ENCODE results near the gene FAM3A.
"Not testable (repeated sequence)": the region's sequence is repeated elsewhere in the genome, so short reads cannot be mapped to it uniquely, and the experiment has no call there.

FAM3A gene

DNA sequence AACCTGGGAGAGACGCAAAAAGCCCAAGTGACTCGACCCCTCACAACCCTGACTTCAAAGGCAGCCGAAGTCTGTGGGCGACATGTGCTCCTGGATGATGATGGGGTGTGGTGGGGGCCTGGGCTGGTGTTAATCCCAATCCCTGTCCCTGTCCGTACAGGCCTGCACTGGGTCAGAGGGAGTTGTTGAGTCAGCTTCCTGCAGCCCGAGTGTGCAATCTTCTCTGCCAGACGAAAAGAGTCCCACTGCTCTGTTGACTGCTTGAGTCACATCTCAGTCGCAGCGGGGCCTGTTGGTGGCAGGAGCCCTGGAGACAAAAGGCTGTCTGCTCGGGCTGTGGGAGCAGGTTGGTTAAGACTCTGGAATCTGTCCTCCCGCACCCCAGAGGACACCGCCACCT, 10.3 kb downstream of the FAM3A start:
- no peak for DNase-seq (ENCODE audit: low read depth in 2 of 2, low spot score in 1 of 2)

DNA sequence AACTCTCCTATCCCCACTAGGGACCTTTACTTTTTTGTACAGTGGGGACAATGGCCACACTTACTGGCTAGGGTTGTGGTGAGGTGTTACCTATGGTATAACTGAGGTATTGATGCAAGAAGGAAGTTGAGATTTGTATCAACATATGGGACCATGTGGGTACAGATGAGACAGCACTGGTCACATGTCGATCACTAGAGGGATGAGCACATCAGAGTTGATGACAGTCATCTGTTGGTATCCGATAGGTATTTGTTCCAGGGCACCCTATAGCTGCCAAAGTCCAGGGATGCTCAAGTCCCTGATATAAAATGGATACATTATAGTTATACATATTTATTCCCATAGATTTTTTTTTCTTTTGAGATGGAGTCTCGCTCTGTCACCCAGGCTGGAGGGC, 13.0 kb downstream of the FAM3A start:
- DNase-seq (ENCODE audit: low read depth in 2 of 2, low spot score in 1 of 2), result no peak

DNA sequence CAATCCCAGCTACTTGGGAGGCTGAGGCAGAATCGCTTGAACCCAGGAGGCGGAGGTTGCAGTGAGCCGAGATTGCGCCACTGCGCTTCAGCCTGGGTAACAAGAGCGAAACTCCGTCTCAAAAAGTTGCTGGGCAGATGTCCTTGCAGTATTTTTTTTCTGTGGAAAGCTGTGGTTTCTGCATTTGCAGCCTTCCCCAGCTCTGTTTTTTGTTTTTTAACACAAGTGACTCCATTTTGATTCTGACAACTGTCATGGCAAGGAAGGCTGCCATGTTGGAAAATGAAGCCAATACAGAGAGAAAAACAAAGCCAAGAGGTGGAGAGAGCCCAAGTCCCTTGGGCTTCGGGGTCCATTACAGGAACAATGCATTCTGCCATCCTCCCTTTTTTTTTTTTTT, 13.9 kb downstream of the FAM3A start:
- DNase-seq (ENCODE audit: low read depth in 2 of 2, low spot score in 1 of 2), result no peak

DNA sequence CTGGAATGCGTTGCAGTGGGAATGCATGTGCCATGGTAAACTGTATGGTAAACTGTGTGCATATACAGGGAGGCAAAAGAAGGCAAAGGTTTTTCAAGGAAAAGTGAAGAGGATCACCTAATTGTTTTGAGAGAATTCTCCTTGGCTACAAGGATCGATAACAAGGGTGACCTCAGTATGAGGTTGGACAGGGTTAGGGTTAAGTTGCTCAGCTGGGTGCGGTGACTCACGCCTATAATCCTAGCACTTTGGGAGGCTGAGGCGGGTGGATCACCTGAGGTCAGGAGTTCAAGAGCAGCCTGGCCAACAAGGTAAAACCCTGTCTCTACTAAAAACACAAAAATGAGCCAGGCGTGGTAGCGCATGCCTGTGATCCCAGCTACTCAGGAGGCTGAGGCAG, 14.6 kb downstream of the FAM3A start:
- DNase-seq (ENCODE audit: low read depth in 2 of 2, low spot score in 1 of 2), result not testable (repeated sequence)

DNA sequence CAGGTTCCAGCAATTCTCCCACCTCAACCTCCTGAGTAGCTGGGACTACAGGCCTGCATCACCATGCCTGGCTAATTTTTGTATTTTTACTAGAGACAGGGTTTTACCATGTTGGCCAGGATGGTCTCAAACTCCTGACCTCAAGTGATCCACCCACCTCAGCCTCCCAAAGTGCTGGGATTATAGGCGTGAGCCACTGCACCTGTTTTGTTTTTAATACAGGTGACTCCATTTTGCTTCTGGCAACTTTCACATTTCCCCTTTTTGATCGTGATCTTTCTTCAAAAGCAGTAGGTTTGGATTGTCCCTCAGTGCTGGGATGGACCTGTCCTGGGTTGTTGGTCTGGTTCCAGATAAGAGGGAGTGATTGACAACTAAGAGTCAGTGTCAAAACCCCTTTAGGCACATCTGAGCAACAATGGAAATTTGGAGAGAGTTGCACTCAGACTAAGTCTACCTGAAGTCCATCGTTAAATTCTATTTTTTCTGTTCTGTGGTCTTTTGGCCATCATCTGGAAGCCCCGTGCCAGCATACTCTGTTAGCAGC, 19.4 kb downstream of the FAM3A start:
- DNase-seq (ENCODE audit: low read depth in 2 of 2, low spot score in 1 of 2), result not testable (repeated sequence)

DNA sequence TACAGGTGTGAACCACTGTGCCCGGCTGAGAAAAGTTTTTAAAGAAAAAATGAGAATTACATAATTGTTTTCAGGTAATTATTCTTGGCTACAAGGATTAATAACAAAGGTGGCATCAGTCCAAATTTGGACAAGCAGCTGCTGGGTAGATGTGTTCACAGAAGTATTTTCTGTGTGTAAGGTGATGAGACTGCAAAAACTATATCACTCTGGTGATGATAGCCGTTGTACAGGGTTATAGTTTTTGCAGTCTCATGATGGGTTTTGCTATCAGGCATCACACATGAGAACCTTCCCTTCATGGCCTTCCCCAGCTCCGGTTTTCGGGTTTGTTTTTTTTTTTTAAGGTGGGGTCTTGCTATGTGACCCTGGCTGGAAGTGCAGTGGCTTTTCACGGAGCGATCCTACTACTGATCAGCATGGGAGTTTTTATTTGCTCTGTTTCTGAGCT, 20.5 kb downstream of the FAM3A start:
- no peak for DNase-seq (ENCODE audit: low read depth in 2 of 2, low spot score in 1 of 2)

DNA sequence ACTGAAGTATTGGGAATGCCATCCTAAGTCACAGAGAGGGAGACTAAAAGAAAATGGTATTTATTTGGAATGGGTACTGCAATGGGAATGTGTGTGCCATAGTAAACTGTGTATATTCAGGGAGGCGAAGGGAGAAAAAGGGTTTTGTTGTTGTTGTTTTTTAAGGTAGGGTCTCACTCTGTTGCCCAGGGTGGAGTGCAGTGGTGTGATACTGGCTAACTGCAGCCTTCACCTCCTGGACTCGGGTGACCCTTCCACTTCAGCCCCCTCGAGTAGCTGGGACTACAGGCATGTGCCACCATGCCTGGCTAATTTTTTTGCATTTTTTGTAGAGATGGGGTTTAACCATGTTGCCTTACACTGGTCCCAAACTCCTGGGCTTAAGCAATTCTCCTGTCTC, 21.3 kb downstream of the FAM3A start:
- DNase-seq (ENCODE audit: low read depth in 2 of 2, low spot score in 1 of 2), result no peak

DNA sequence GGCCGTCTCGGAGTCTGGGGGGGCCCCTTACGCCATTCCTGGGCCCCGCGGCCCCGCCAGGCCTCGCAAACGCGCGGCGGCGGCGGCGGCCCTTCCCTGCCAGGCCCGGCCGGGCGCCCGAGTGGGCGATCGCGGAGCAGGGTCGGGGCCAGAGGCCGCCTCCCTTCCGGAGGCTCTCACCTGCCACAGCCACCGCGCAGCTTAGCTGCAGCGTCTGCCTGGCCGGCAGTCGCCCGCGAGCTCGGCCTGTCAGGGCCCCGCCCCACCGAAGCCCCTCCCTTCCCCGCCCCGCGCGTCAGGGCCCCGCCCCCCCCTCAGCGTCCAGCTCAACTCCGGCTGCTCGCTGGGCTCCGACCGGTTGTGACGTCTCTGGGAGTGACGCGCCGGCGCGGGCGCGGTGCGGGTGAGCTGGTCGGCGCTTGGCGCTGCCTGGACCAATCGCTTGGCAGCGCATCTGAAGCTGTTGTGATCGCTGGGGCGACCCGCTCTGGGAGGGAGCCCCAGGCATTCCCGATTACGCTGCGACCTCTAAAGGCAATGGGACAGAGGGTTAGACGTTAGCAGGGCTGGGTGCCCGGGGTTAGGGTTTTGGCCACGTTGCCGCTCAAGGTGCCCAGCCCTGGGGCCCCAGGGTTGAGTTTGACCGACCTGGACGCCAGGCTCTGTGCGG, 25.5 kb downstream of the FAM3A start, which contains the start of gene SLC10A3:
TSS of gene SLC10A3 (minus strand) at position 216 of the 670 bp plus-strand sequence. CDS start 1,689 bp downstream, outside the sequence.
- peak; percentile 60 to 78 for DNase-seq (ENCODE audit: low read depth in 2 of 2, low spot score in 1 of 2)

DNA sequence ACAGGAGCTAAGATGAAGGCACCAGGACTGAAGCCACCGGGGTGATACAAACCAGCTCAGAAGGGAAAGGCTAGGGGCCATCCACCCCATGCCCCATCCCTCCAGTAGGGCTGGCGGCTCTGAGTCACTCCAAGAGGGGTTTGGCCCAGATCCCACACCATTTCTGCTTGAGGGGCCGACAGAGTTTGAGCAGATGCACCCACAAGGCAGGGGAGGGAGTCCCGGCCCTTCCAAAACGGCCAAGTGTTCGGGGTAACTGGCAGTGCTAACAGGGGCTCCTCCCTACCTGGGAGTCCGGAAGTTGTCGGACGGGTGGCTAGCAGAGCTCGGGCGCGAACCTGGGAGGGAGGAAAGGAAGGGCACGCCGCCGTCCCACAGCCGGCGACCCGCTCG, 26.0 kb downstream of the FAM3A start:
- no peak for DNase-seq (ENCODE audit: low read depth in 2 of 2, low spot score in 1 of 2)

DNA sequence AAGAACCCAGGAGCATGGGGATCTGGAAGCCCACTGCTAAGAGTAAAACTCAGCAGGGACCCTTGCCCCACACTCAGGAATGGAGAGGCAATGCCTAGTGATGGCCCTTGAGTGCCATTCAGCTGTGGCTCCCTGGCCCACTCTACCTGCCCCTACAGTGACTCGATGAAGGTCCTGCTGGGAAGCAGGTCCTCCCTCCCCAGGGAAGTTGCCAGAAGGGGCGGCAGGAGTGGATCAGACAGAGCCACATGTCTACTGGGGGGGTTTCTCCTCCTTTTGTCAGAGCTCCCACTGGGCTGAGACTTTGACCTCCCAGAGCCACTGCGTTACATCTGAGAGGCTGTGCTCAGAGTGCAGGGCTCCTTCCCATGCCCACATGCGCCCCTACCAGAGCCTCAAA, 26.9 kb downstream of the FAM3A start:
- DNase-seq (ENCODE audit: low read depth in 2 of 2, low spot score in 1 of 2), result no peak

DNA sequence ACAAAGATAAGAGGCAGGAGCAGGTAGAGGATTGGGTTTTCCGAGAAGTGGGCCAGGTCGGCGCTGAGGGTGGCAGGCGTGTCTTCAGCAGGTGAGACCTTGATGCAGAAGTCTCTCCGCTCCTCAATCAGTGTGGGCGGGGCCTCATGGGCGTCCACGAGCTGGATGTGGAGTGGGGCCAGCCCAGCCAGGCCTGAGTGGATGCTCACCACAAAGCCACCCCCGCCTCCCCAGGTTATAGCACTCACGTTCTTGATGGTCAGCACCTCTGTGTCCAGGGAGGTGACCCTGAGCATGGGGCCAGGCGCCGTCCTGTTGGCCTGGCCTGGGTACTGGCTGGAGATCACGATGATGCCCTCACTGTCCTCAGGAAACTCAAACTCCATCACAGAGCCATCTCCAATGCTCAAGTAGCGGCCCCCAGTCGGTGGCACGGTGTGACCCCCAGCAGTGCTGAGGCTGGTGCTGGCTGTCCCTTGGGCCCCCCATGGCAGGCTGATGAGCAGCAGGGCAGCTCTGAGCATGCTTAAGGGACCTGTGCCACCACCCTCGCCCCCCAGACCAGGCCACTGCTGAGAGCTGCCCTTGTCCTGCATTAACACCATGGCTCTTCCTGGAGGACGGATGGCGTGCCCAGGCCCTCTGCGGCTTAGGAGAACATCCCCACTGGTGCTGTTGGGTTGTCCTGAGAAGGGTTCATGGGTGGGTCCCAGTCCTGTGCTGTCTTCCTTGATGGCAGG, 27.5 kb downstream of the FAM3A start:
- no peak for DNase-seq (ENCODE audit: low read depth in 2 of 2, low spot score in 1 of 2)

DNA sequence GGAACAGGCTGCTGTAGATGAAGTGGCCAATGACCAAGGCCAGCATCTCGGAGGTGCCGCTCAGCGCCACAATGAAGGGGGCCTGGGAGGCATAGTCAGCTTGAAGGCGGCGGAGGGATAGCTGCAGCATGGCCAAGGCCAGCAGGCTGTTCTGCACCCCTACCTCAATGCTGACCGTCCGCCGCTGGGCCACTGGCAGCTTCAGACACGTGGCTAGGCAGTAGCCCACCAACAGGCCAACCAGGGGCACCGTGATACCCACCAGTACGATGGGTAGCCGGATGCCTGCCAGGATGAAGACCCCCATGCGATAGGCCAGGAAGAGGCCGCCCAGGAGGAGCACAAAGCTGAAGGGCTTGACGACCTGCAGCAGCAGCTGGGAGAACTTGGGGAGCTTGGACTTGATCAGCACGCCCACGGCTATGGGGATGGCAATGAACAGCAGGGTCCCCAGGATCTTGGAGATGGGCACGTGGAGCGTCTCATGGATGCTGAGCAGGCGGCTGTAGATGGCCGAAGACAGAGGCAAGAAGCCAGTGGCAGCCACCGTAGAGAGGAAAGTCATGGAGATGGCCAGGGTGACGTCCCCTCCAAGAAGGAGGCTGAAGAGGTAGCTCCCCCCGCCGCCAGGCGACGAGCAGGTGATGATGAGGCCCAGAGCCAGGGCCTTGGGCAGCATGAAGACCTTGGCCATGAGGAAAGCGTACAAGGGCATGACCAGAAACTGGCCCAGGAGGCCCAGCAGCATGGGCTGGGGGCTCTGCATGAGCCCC, 28.3 kb downstream of the FAM3A start:
- no peak for DNase-seq (ENCODE audit: low read depth in 2 of 2, low spot score in 1 of 2)

DNA sequence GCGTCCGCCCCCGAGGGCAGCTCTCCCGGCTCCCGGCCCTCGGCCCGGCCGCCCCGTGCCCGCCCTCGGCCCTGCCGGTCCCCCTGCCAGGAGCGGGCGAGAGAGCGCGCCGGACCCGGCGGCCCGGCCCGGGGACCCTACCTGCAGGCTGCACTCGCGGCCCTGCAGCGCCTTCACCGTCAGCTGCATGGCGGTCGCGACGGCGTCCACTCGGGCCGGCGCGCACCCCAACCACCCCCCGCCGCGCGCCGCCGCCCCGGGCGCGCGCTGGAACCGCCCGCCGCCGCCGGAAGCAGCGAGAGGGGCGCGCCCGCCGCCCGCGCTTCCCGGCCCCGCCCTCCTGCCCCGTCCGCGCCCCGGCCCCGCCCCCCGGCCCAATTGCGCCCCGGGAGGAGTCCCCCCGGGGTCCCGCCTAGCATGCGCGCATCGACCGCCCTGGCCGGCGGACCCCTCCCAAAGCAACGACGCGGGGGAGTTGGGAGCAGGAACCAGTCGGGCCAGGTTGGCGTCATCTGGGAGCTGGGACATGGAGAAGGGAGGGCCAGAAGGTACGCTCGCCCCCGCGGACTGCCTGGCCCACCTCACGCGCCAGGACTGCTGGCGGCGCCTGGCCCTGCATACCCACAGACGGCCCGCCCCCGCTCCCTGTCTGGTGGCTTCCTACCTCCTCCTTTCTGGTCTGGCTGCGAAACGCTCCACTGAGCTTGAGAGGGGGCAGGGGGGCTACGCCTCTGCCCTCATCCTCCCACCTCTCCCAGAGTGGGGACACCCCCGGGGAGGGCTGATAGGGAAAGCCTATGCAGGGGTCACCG, 29.4 kb downstream of the FAM3A start, which contains the start of gene UBL4A:
TSS of gene UBL4A (minus strand) at position 220 of the 812 bp plus-strand sequence. CDS start at position 189, 31 bp downstream.
- peak in 1 of 2 donors; percentile 43 for DNase-seq (ENCODE audit: low read depth in 2 of 2, low spot score in 1 of 2)

DNA sequence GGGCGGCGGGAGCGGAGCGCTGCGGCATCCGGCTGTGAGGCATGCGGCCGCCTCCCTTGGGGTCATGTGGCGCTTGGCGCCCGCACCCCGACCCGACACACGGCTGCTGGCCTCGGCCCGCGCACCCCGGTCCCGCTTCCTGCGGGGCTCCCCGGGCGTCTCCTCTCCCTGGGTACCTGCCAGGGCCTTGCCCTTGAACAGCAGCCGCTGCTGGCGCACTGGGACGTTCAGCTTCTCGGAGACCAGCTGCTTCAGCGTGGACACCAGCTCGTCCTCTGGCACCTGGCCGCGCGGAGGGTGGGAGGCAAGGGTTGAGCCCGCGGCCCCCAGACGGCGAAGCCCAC, 30.0 kb downstream of the FAM3A start:
- DNase-seq (ENCODE audit: low read depth in 2 of 2, low spot score in 1 of 2), result no peak

DNA sequence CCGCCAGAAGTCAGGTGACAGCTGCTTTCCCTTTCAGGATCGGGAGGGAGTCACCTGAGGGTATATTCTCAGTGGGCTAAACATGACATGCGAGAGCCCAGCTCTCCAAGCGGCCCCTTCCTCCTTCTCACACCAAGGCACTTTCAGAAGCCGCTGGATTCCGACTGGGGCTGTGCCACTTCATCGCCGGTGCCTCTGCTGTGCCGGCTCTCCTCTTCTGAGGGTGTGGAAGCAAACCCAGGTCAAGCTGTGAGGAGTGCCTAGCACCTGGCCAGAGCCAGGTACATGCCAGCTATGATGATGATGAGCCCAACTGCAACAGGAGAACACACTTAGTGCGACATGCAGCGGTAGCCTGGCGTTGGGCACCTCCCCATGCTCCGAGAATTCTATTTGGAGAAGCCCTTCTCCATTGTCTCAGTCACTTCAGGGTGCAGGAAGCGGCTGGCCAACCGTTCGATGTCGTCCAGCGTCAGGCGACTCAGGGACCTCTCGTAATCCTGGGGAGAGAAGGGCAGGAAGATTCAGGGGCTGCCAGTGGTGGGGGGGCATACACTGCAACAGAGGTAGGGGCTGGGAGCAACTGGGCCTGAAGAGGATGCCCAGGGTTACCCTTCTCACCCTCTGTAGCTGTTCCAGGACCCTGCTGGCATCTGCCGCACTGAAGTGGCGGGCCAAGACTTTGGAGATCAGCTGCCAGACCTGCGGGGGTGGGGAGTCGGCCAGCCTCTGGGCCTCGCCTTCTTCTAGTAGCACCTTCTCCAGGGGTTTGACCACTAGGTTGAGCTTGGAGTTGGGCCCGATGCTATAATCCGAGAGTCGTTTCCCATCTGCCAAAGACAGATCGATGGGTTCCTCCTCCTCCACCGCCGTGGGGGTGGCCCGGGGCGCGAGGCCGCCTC, 30.6 kb downstream of the FAM3A start:
- DNase-seq (ENCODE audit: low read depth in 2 of 2, low spot score in 1 of 2), result no peak

DNA sequence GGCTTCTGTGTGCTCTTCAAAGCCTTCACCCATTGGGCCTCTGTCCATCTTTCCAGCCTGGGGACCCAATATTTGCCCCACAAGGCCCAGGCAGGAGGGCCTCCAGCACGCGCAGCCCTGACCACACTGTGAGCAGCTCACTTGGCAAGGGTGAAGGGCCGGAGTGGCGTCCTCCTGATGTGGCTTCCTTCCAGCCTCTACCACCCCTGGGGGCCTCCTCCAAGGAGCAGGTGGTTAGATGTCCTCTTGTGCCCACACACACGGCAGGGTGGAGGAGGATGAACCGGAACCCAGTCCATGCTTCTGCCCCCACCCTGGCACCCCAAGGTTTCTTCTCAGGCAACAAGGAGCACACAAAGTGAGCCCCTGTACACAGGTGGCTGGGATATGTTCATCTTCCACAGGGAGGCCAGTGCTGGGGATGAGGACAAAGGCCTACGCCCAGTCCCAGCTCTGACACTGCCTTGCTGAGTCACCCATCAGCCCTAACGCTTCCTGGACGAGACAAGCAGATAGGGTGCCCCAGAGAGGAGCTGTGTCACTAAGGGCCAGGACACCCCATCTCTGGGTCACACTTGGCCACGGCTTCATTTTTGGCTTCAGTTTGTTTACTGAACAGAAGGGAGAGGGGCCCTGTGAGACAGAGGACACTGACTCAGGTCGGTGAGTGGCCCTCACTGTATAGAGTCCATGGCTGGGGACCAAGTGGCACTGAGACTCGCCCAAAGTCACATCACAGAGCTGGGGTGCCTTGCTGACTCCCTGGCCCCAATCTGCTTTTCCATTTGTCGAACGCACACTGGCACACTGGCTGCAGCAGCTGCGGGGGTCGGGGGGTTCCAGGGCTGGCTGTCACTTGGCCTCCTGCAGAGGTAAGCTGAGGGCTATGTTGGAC, 31.5 kb downstream of the FAM3A start:
- DNase-seq (ENCODE audit: low read depth in 2 of 2, low spot score in 1 of 2), result no peak

DNA sequence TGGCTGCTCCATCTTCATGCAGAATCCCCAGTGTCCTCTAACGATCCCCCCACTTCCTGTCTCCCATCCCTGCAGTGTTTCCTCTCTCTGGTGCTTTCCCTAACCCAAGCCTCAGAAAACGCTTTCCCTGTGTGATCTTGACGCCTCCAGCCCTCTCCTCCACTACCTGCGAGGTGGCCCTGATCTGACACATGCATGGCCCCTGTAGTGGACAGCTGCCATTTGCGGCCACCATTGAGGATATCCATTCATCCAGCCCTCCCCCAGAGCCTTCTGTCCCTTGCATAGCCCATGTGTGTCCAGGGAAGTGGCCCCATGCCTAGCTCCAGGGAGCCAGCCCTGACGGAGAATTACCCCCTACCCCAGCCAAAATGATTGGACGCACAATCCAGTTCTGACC, 32.7 kb downstream of the FAM3A start:
- DNase-seq (ENCODE audit: low read depth in 2 of 2, low spot score in 1 of 2), result no peak

DNA sequence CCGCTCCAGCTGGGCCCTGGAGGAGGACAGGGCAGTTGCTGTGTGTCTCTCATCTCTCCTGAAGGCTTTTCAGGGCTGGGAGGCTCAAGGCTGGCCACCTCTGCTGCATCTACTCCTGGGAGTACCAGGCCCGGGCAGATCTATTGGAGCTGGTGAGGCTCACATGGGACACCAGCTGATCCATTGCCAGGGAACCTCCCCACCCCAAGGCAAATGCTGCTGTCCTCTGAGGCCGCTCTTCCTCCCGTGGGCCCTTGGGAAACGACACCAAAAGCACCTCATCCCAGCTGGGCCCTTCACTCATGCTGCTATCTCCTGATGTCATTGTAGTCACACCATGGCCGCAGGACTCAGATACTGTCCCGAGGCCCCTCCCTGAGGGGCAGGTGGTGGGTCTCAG, 33.2 kb downstream of the FAM3A start:
- DNase-seq (ENCODE audit: low read depth in 2 of 2, low spot score in 1 of 2), result no peak

All from stimulated activated CD8-positive, alpha-beta memory T cell treated with anti-CD3 and anti-CD28 coated beads, Interleukin-4, amount 100 ng/mL, for 4 hours (primary cell).